Endothelial cell (in vitro differentiated cells): ENCODE results near the gene GATB. TPM values are rescaled to one million over a fixed set of nuclear protein-coding genes. Genes with fewer than 3 reads are reported as not detected.

ENCODE experiments used
- DNase-seq: peaks from one replicate; pipeline ENCODE4 v3.0.0; 2021; ENCODE audit warnings: low spot score
- H3K27ac Mint-ChIP-seq: one replicate; pipeline ENCODE4 v1.8.0; 2021; ENCODE audit warnings: mixed read lengths, inconsistent platforms; ENCODE audit not compliant: unreplicated experiment
- H3K27me3 Mint-ChIP-seq: one replicate; pipeline ENCODE4 v1.8.0; 2021; ENCODE audit warnings: mild to moderate bottlenecking, moderate library complexity, mixed read lengths, inconsistent platforms; ENCODE audit not compliant: unreplicated experiment
- H3K36me3 Mint-ChIP-seq: one replicate; pipeline ENCODE4 v1.8.0; 2021; ENCODE audit warnings: mild to moderate bottlenecking, low read depth, mixed read lengths, inconsistent platforms; ENCODE audit not compliant: unreplicated experiment
- H3K4me1 Mint-ChIP-seq: one replicate; pipeline ENCODE4 v1.8.0; 2021; ENCODE audit warnings: mild to moderate bottlenecking, mixed read lengths, inconsistent platforms; ENCODE audit not compliant: unreplicated experiment
- H3K4me3 Mint-ChIP-seq: one replicate; pipeline ENCODE4 v1.8.0; 2021; ENCODE audit warnings: mild to moderate bottlenecking, mixed read lengths, inconsistent platforms; ENCODE audit not compliant: unreplicated experiment
- H3K9me3 Mint-ChIP-seq: one replicate; pipeline ENCODE4 v1.8.0; 2021; ENCODE audit warnings: mixed read lengths, inconsistent platforms; ENCODE audit not compliant: unreplicated experiment
- CTCF ChIP-seq: fragments of 200-600 bp; sonication (generic); IDR thresholded peaks from one replicate; pipeline ENCODE4 v1.5.0; 2021; ENCODE audit warnings: antibody characterized with exemption; ENCODE audit not compliant: unreplicated experiment
- total RNA-seq: library from RNA; stranded (reverse); fragmentation: NEBNext Ultra II Directional; extraction: Animal tissue kit (Norgen Biotek cat#: 25700); gene quantifications from one replicate; pipeline ENCODE4 v1.2.1, GENCODE V29; 2021; ENCODE audit not compliant: unreplicated experiment

The GATB gene
- total RNA-seq, 1 donor from 2014 or later: 16.6 TPM

GRCh38 chr4:151797853-151798252 is 37.0 kb upstream of the GATB start:
- Mint-ChIP-seq H3K9me3 (no peaks in the 10 kb centered on the region), H3K4me1 (peaks cover 5% of the 10 kb centered on the region), H3K27me3 (peaks cover 6% of the 10 kb centered on the region), H3K36me3 (no peaks in the 10 kb centered on the region), H3K27ac (no peak overlapping the region), H3K4me3 (no peak overlapping the region)
- no peak for TF ChIP-seq CTCF
- DNase-seq: no peak

- Mint-ChIP-seq H3K4me1 (peaks cover 6% of the 10 kb centered on the region), H3K36me3 (no peaks in the 10 kb centered on the region), H3K27me3 (peaks cover 6% of the 10 kb centered on the region), H3K4me3 (no peak overlapping the region), H3K9me3 (no peaks in the 10 kb centered on the region), H3K27ac (no peak overlapping the region)
- no peak for TF ChIP-seq CTCF
- no peak for DNase-seq
Measured at GRCh38 chr4:151797131-151797530, 36.3 kb upstream of the GATB start.

GRCh38 chr4:151796106-151796505 is 35.3 kb upstream of the GATB start:
- no peak for TF ChIP-seq CTCF
- no peaks in the 10 kb centered on the region for H3K9me3 Mint-ChIP-seq
- H3K27me3 Mint-ChIP-seq: peaks cover 6% of the 10 kb centered on the region
- H3K4me3 Mint-ChIP-seq: no peak overlapping the region
- DNase-seq: no peak
- peaks cover 6% of the 10 kb centered on the region for H3K4me1 Mint-ChIP-seq
- H3K27ac Mint-ChIP-seq: no peak overlapping the region
- no peaks in the 10 kb centered on the region for H3K36me3 Mint-ChIP-seq

GRCh38 chr4:151792995-151793394 is 32.2 kb upstream of the GATB start:
- Mint-ChIP-seq H3K4me3 (no peak overlapping the region), H3K27ac (peak overlapping the region; percentile 48), H3K27me3 (peaks cover 6% of the 10 kb centered on the region), H3K9me3 (no peaks in the 10 kb centered on the region), H3K36me3 (no peaks in the 10 kb centered on the region), H3K4me1 (peaks cover 6% of the 10 kb centered on the region)
- TF ChIP-seq CTCF: no peak
- DNase-seq: no peak

- Mint-ChIP-seq H3K27ac (no peak overlapping the region), H3K9me3 (no peaks in the 10 kb centered on the region), H3K4me1 (peaks cover 6% of the 10 kb centered on the region), H3K27me3 (peaks cover 6% of the 10 kb centered on the region), H3K4me3 (no peak overlapping the region), H3K36me3 (no peaks in the 10 kb centered on the region)
- no peak for TF ChIP-seq CTCF
- no peak for DNase-seq
Measured at GRCh38 chr4:151792530-151792929, 31.7 kb upstream of the GATB start.
